HepG2 (cell line): ENCODE results near the gene RYR2. TPM values are rescaled to one million over a fixed set of nuclear protein-coding genes. Genes with fewer than 3 reads are reported as not detected.

Experiments
- ATF1 ChIP-seq: IDR thresholded peaks from 2 replicates; pipeline ENCODE4 v1.6.1; 2016; ENCODE audit warnings: mild to moderate bottlenecking, control low read depth
- HMG20B ChIP-seq: conservative IDR thresholded peaks from 2 replicates; pipeline ENCODE4 v1.6.1; 2016; ENCODE audit warnings: missing genetic modification reagents, missing compliant biosample characterization
- HNRNPK ChIP-seq: fragments of 200-400 bp; formaldehyde crosslinking; IDR thresholded peaks from 2 replicates; pipeline ENCODE4 v1.6.1; 2018; ENCODE audit warnings: low read length, low read depth, moderate library complexity, mild to moderate bottlenecking; ENCODE audit not compliant: poor library complexity, severe bottlenecking
- MYC ChIP-seq: sonication (generic); formaldehyde crosslinking; IDR thresholded peaks from 2 replicates; pipeline ENCODE4 v1.9.0; 2021; ENCODE audit warnings: missing genetic modification reagents, borderline replicate concordance
- PRPF4 ChIP-seq: fragments of 200-400 bp; formaldehyde crosslinking; IDR thresholded peaks from 2 replicates; pipeline ENCODE4 v1.6.1; 2016; ENCODE audit warnings: low read length, low read depth; ENCODE audit not compliant: poor library complexity, severe bottlenecking
- SMARCC2 ChIP-seq: fragments of 450-650 bp; IDR thresholded peaks from 2 replicates; pipeline ENCODE4 v1.6.1; 2017; ENCODE audit warnings: antibody characterized with exemption, mild to moderate bottlenecking
- SNRNP70 ChIP-seq: fragments of 200-400 bp; formaldehyde crosslinking; IDR thresholded peaks from 2 replicates; pipeline ENCODE4 v1.6.1; 2017; ENCODE audit warnings: mild to moderate bottlenecking, low read depth, low read length, moderate library complexity
- SOX5 ChIP-seq: IDR thresholded peaks from 2 replicates; pipeline ENCODE4 v1.6.1; 2016; ENCODE audit warnings: borderline replicate concordance
- YEATS2 ChIP-seq: sonication (generic); formaldehyde crosslinking; IDR thresholded peaks from 2 replicates; pipeline ENCODE4 v1.4.0; 2020; ENCODE audit warnings: missing genetic modification reagents, borderline replicate concordance
- polyA plus RNA-seq, 8 experiments: library from polyadenylated mRNA; depleted of rRNA in 3 of 8; stranded (reverse) in 7 of 8; unstranded in 1 of 8; fragments of >200 nt; fragmentation: Illumina TruSeq in 4 of 8; extraction: Trizol in 4 of 8; gene quantifications; 2 replicates each; pipeline versions ENCODE4 v1.2.1 to v1.2.3, GENCODE V29; 2011 to 2016; ENCODE audit warnings: low read depth in 4 of 8, missing spikeins in 1 of 8, mixed read lengths in 1 of 8; ENCODE audit not compliant: insufficient read depth in 1 of 8
- total RNA-seq, 5 experiments: library from RNA; depleted of rRNA; stranded (reverse); fragments of >200 nt; fragmentation: Illumina TruSeq; extraction: Trizol; gene quantifications; 2 replicates each; pipeline ENCODE4 v1.2.3, GENCODE V29; 2016; ENCODE audit warnings: low read depth in 1 of 5
- TF ChIP-seq, protein P1 (sequence below): sonication (generic); formaldehyde crosslinking; IDR thresholded peaks from 2 replicates; pipeline ENCODE4 v1.5.1; 2020; ENCODE audit warnings: mild to moderate bottlenecking, missing genetic modification reagents
- TF ChIP-seq, protein P2 (sequence below): sonication (generic); formaldehyde crosslinking; IDR thresholded peaks from 2 replicates; pipeline ENCODE4 v1.4.0; 2020; ENCODE audit warnings: missing genetic modification reagents
- TF ChIP-seq, protein P3 (sequence below): IDR thresholded peaks from 2 replicates; pipeline ENCODE4 v1.6.1; 2012; ENCODE audit warnings: low read depth, low read length, improper control_type of control experiment

The RYR2 gene
- total and polyA plus RNA-seq, 2 of the 13 experiments (the other 11 are each of a cell fraction or from before 2014, with no cell fraction given): not detected

DNA sequence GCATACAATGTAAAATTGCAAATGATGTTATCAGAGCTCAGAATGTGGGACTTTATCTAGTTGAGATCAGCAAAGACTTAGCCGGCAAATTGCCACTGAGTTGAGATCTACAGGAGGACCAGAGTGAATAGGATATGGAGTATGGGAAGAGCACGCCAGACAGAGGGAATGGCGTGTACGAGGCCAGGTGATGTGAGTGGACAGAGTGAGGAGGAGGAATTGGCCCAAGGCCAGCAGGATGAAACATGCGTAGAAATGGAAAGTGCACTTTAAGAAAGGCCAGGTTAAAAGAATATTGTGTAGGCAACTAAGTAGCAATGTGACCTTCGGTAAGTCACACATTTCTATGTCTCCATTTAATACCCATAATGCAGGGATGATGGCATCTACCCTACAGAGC lies 637.7 kb downstream of the RYR2 start (continued):
- TF ChIP-seq, protein P1, sequence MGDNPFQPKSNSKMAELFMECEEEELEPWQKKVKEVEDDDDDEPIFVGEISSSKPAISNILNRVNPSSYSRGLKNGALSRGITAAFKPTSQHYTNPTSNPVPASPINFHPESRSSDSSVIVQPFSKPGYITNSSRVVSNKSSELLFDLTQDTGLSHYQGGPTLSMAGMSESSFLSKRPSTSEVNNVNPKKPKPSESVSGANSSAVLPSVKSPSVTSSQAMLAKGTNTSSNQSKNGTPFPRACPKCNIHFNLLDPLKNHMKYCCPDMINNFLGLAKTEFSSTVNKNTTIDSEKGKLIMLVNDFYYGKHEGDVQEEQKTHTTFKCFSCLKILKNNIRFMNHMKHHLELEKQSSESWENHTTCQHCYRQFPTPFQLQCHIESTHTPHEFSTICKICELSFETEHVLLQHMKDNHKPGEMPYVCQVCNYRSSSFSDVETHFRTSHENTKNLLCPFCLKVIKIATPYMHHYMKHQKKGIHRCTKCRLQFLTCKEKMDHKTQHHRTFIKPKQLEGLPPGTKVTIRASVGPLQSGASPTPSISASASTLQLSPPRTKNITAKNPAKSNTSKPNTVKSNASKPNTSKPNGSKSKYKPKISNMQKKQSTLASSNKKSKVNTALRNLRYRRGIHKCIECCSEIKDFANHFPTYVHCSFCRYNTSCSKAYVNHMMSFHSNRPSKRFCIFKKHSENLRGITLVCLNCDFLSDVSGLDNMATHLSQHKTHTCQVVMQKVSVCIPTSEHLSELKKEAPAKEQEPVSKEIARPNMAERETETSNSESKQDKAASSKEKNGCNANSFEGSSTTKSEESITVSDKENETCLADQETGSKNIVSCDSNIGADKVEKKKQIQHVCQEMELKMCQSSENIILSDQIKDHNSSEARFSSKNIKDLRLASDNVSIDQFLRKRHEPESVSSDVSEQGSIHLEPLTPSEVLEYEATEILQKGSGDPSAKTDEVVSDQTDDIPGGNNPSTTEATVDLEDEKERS (CRISPR knock-in tag): no peak
- TF ChIP-seq, protein P2, sequence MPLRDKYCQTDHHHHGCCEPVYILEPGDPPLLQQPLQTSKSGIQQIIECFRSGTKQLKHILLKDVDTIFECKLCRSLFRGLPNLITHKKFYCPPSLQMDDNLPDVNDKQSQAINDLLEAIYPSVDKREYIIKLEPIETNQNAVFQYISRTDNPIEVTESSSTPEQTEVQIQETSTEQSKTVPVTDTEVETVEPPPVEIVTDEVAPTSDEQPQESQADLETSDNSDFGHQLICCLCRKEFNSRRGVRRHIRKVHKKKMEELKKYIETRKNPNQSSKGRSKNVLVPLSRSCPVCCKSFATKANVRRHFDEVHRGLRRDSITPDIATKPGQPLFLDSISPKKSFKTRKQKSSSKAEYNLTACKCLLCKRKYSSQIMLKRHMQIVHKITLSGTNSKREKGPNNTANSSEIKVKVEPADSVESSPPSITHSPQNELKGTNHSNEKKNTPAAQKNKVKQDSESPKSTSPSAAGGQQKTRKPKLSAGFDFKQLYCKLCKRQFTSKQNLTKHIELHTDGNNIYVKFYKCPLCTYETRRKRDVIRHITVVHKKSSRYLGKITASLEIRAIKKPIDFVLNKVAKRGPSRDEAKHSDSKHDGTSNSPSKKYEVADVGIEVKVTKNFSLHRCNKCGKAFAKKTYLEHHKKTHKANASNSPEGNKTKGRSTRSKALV (CRISPR knock-in tag): no peak
- TF ChIP-seq HNRNPK (no peak), MYC (no peak), PRPF4 (no peak), HMG20B (CRISPR knock-in tag) (no peak), SOX5 (CRISPR knock-in tag) (no peak), YEATS2 (CRISPR knock-in tag) (no peak), SMARCC2 (no peak), SNRNP70 (no peak), ATF1 (CRISPR knock-in tag) (no peak)
- TF ChIP-seq, protein P3, sequence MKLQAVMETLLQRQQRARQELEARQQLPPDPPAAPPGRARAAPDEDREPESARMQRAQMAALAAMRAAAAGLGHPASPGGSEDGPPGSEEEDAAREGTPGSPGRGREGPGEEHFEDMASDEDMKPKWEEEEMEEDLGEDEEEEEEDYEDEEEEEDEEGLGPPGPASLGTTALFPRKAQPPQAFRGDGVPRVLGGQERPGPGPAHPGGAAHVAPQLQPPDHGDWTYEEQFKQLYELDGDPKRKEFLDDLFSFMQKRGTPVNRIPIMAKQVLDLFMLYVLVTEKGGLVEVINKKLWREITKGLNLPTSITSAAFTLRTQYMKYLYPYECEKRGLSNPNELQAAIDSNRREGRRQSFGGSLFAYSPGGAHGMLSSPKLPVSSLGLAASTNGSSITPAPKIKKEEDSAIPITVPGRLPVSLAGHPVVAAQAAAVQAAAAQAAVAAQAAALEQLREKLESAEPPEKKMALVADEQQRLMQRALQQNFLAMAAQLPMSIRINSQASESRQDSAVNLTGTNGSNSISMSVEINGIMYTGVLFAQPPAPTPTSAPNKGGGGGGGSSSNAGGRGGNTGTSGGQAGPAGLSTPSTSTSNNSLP: no peak
